TTC549 (cell line): Measurements from ENCODE around the gene ENTPD6.

Source experiments
- FAIRE-seq: peaks from 2 replicates; lab custom pipeline; 2012; peaks lifted over from hg19 to GRCh38; lab: Jason Lieb, UNC

Gene ENTPD6

DNA sequence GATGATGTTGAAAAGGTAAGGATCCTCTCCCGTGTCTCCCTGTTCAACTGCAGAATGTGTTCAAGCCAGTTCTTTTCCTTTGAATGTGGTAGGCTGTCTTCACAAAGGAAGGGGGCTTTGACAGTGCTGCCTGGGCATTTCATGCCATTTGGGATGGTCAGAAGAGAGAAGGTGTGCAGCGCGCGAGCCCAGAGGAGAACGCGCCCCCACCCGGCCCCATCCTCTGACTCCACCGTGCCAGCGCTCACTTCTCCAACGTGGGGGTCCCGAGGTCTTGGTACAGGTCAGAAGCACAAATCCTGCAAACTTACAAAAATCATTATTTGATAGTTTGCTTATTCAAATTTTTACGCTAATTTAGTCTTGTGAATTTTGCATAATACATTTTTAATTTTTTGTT is 14.4 kb downstream of the ENTPD6 start:
- no peak for FAIRE-seq

DNA sequence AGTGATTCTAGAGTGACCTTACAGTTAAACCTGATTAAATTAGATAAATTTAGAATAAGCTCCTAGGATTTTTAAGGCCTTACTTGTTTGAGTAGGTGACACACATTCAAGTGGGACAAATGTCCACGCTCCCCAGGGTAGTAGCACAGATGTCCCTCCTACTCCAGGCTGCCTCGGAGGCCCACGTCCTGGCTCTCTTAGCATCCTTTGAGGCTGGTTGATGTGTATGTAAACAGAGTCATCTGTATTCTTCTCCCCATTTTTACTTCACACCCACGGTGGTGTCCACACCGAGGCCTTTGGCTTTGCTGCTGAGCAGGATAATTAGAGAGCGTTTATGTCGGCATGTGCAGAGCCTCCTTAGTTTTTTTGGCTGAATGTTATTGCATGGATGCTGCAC is 15.8 kb downstream of the ENTPD6 start:
- no peak for FAIRE-seq

DNA sequence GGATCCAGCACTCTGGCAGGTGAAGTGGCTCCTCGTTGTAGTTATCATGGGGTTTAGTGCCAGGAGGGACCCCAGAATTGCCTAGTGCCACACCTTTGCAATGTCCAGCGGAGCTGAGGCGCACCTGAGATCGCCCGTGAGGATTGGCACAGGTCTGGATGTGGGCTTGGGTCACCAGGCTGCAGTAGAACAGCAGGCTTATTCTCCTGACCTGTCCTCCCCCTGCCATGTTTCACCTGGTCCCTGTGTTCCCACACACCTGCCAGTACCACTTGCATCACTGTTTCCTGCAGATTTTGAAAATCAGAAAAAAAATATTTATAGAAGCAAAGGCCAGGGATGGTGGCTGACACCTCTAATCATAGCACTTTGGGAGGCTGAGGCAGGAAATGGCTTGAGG is 16.7 kb downstream of the ENTPD6 start:
- FAIRE-seq = no peak

DNA sequence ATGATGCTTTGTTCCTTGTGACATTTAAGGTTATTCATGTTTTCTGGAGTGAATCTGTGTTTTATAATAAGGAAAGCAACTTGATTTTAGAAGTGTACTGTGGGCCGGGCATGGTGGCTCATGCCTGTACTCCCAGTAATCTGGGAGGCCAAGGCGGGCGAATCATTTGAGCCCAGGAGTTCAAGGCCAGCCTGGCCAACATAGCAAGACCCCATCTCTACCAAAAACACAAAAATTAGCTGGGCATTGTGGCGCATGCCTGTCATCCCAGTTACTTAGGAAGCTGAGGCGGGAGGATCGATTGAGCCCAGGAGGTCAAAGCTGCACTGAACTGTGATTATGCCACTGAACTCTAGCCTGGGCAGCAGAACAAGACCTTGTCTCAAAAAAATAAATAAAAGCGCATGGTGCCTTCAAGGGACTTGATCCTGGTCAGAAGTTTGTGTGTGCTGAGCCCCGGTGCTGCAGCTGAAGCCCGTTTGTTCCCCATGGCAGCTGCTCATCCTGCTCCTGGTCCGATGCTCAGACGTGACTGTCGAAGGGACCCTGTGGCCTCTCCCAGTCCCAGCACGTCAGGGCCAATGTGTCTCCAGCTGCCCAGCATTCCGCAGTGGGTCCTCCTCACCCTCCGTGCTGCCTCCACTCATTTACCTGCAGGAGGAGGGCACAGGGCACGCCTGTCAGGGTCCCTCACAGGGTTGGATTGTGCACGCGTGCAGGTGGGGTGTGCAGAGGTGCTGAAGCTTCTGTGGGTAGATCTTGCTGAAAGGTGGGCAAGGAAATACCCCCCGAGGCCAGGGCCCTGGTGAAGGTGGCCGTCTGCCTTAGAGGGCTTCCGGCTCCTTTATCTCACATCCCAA is 18.3 kb downstream of the ENTPD6 start:
- no peak for FAIRE-seq

DNA sequence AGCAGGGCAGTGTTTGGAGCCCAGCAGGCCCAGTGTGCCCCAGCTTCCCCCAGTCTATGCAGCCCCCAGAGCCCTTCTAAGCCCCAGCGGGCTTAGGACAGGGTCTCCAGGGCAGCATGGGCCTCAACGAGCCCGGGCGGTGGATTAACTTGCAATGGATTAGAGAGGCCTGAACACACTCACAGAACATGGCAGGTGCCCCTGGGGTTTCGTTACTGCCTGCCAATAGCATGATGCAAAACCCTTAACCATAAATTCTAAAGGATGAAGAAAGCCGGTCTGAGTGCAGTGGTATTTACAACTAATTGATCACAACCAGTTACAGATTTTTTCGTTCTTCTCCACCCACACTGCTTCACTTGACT is 18.9 kb downstream of the ENTPD6 start:
- FAIRE-seq = no peak

DNA sequence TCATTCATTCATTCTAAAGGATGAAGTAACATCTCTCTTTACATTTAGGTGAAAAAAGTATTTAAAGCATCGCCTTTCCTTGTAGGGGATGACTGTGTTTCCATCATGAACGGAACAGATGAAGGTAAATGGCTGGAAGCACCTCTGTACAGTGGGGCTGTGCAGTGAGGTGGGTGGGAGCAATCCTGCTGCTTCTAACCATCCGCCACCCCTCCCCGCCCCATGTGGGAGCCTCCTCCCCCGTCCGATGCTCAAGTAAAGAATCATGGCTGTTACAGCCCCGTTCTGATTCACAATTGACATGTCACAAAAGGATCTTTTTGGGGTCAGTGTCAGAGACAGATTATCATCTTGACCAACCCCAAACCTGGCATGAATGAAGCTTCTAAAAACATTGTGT is 19.3 kb downstream of the ENTPD6 start:
- no peak for FAIRE-seq

DNA sequence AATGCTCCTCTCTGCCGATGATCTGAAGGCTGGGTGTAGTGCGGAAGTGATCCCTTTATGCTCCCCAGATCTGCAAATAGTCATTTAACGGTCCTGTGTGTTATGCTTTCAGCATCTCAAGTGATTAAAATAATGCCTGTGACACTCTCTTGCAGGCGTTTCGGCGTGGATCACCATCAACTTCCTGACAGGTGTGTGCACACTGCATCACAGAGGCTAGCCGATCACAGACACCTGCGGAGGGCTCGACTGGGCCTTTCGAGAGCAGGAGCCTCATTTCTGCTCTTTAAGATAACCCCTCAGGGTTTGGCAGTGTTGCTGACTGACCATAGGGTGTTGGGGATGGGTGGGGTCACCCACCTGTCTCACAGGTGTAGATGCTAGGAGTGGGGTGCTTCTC is 20.0 kb downstream of the ENTPD6 start:
- FAIRE-seq = no peak

DNA sequence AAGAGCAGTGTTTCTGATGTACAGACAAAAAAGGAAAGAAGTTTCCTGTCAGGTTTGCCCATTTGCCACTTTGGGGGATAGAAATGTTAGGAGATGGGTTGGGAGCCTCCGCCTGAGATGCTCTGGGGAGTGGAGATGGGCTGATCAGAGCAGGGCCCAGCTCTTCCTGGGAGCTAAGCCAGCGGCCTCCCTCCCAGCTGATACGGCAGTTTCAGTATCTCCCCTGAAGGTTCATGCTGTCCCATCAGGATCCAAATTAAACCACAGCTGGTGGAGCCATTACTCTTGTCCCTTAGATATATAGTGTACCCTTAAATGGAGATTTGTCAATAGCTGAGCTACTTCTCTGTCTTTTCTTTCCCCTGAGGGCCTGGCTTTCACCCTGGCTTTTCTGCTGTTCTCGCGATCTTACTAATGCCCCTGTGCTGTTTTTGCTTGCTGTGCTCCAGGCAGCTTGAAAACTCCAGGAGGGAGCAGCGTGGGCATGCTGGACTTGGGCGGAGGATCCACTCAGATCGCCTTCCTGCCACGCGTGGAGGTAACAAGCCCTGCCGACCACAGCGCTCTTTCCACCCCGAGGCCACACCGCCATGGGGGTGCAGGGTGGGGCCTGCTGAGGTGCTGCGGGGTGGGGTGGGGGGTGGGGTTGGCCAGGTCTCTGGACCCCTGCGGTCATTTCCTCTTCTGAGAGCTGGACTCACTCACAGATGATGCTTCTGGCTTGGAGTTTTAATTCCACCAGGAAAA is 20.9 kb downstream of the ENTPD6 start:
- no peak for FAIRE-seq

DNA sequence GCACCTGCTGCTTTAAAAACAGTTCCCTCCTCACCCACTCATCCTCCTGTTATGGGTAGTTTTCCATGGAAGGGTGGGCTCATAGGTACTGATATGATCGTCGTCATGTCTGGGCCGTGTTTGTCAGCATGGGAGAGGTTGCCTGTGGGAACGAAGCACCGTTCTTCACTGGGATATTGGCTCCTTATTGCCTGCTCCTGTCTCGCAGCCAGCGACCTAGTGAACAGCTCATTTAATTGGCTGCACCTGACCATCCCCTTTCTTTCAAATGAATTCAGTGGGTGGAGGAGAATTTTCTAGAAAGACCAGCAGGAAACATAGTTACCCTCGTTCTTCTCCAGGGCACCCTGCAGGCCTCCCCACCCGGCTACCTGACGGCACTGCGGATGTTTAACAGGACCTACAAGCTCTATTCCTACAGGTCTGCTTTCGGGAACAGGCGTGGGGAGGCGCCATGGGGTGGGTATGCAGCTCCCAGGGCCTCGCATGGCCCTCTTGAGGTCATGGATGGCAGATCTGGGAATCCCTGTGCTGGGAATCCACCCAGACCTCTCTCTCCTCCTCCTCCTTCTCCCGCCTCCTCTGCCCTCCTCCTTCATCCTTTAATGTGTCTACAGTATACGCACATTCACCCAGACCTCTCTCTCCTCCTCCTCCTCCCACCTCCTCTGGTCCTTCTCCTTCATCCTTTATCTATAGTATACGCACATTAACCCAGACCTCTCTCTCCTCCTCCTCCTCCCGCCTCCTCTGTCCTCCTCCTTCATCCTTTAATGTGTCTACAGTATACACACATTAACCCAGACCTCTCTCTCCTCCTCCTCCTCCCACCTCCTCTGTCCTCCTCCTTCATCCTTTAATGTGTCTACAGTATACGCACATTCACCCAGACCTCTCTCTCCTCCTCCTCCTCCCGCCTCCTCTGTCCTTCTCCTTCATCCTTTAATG is 21.9 kb downstream of the ENTPD6 start:
- no peak for FAIRE-seq

DNA sequence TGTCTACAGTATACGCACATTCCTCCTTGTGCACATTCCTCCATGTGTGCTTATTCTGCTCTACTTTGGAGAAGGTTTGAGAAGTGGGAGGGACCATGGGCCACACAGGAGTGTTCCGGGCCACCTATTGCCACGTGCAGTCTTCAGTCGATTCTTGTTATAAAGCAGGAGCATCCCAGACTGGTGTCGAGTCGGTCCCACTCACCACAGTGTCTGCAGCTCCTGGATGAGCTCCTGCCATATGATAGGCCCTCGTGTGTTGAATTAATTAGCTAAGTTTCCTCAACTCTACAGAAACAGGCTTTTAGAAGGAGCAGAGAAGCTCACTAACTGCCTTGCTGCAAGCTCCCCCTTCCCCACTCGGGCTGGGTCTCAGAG is 22.6 kb downstream of the ENTPD6 start:
- FAIRE-seq = no peak

DNA sequence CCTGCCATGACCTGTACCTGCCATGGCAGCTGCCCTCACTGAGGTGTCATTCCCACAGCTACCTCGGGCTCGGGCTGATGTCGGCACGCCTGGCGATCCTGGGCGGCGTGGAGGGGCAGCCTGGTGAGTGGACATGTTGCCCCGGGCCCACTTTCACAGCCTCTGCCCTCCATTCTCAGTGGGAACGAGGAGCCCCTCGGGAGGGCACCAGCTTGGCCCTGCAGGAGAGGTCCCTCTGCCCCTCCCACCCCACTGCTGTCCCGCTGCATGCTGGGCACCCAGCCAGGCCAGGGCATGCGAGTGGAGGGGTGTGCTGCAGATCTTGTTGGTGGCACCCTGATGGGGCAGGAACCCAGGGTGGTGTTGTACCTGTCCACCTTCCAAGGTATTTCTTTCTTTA is 23.0 kb downstream of the ENTPD6 start:
- no peak for FAIRE-seq

DNA sequence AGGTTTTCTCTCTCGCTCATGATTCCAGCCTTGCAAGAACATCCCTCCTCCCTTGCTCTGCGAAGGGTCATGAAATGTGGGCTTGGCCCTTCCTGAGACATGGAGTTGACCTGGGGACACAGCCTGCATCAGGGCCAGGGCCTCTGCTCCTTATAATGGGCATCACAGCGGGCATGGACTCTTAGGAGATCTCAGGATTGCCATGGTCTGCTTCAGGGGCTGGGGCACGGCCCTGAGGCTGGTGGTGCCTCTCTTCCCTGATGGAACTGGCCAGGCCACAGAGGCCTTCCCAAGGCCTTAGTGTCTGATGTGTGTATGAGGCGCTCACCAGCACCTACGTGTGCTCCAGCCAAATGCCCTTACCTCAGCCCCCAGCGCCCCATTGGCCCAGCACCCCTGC is 23.9 kb downstream of the ENTPD6 start:
- no peak for FAIRE-seq

DNA sequence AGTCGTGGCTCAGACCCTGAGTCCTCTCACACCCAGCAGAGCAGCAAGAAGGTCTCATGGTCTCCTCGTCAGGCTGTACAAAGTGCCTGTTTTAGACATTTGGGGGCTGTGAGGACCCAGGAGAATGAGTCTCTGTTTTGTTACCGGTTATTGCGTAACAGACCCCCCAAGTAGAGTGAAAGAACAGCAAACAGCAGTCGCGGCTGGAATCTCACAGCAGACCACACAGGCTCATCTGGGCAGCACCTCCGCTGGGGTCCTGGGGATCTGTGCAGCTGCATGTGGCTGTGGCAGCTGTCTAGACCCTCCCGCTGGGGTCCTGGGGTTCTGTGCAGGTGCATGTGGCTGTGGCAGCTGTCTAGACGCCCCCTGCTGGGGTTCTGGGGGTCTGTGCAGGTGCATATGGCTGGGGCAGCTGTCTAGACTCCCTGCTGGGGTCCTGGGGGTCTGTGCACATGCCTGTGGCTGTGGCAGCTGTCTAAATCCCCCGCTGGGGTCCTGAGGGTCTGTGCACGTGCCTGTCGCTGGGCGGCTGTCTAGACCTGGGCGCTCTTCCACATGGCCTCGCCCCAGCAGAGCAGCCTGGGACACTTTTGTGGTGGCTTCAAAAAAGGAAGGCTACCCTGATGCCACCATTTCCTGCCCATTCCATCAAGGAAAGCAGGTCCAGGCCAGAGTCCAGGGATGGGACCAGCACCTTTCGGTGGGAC is 24.7 kb downstream of the ENTPD6 start:
- FAIRE-seq = no peak

DNA sequence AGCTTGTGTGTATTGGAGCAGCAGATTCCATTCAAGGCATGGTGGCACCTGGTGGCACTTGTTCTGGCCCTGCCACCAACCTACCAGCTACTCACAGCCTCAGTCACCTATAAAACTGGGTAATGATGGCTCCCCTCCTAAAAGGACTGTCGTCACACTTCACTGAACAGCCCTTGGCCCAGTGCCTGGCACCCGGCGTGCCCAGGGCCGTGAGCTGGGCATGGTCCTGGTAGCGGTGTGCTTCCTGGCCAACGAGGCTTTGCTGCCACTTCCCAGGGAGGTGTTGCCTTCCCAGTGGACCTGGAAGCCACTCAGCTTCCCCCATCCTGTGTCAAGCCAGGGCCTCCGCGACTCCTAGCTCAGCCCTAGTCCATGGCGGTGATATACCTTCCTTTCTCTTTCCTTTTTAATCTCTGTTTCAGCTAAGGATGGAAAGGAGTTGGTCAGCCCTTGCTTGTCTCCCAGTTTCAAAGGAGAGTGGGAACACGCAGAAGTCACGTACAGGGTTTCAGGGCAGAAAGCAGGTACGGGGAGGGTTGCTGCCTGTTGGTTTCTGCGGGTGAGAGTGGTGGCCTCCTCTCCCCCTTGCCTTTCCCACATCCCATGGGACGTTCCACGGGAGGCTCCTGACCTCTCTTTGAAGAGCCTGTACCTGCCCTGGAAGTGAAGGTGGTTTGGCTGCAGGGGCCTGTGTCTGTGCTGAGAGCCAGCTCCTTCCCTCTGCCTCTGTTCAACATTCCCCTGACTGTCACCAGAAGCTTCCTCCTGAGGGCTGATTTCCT is 25.5 kb downstream of the ENTPD6 start:
- FAIRE-seq = no peak

DNA sequence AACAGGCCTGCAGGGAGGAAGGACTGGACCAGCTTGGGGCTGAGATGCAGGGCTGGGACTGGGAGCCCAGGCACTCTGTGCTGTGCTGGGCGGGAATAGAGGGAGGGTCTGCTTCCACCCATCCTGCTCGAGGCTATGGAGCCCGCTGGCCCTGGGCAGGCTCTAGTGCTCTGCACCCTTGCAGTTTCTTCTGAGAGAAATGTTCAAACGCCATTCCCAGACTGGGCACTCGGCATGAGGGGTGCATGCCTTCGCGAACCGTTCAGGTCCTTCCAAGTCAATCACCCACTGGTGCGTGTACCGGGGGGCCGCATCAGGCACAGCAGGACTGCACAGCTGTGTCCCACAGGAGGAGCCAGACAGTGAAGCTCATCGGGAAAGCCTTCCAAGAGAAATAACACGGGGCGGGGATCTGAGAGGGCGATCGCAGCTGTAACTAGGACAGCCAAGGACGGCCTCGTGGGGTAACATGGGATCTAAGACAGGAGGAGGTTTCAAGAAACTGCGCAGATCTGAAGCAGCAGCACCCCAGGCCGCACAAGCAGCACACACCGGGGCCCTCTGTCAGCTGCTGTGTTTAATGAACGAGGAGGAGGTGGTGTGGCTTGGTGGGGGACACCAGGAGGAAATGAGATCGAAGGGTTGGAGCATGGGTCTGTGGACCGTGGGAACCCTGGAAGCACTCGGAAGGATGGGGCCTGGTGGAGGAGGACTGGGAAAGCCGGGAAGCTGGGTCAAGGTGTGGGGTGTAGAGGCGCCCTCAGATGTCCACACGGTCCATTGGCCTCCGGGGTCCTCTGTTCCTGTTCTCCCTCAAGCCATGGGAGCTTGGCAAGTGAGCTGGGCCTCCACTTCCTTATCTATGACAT is 26.3 kb downstream of the ENTPD6 start:
- FAIRE-seq = no peak

DNA sequence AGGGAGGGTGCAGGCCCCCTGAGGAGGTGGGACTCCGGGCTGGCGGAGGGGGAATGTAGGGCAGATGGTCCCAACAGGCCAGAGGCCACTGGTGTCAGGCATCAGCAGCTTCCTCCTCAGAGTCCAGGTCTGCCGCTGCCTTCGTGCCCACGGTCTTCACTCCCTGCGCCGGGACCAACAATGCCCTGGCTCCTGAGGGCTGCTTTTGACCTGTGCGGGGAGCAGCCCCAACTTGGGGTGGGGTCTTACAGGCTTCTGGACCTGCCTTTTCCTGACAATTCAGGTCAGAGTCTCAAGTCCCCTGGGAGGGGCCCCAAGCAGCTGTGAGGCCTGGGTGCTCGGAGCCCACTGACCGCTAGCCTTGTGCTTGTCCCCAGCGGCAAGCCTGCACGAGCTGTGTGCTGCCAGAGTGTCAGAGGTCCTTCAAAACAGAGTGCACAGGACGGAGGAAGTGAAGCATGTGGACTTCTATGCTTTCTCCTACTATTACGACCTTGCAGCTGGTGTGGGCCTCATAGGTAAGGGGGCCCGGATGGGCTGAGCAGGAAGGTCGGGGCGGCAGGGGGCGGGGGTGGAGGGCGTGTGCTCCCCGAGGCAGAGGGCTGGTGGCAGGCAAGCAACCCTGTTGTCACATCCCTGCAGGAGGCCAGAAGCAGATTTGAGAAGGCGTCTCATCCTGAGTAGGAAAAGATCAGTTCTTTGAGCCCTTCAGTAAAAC is 27.1 kb downstream of the ENTPD6 start:
- no peak for FAIRE-seq

GRCh38 chr20:25223179-25223661 is 27.7 kb downstream of the ENTPD6 start:
- no peak for FAIRE-seq

DNA sequence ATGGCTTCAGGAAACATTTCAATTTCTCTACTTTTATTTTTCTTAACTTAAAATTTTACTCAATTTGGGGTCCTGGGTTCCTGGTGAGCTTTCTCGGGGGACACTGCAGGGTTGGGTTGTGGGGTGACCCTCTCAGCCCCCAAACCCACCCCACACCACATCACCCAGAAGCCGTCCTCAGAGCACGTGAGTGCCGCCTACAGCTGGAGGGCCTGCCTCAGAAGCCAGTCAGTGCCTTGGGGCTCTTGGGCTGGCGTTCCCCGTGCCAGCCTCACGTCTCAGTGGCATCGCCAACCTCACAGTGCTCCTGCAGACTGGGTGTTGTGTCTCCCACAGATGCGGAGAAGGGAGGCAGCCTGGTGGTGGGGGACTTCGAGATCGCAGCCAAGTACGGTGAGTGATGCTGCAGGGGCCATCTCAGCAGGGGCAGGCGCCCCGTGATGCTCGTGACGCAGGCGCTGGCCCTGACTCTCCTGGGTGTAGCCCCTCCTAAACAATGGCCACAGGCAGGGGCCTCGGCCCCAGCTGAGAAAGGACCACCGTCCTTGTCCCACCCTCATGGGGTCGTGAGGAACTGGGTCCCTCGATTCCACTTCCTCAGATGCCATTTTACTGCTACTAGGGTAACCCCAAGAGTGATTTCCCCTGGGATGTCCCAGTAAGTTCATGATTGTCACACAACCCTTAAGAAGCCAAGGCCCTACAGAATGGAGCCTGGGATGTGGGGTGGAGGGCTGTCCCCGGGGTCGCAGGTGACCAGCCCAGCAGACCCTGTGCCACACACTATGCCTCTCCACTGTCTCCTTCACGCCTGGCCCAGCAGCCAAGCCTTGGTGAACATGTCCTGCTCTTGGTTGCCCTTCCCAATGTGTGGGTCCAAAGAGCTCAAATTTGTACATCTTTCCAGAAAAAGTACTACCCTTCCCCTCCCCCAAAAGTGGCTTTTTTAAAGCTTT is 28.5 kb downstream of the ENTPD6 start:
- no peak for FAIRE-seq
